Occipital lobe (tissue), 2 donors: ENCODE measurements around the gene ABHD10. TPM values are rescaled to one million over a fixed set of nuclear protein-coding genes. Genes with fewer than 3 reads are reported as not detected.
"Not testable (repeated sequence)": the region's sequence is repeated elsewhere in the genome, so short reads cannot be mapped to it uniquely, and the experiment has no call there.

ENCODE experiments used
- DNase-seq: peaks from one replicate; lab custom pipeline; 2025; lab: John Stamatoyannopoulos, UW
- total RNA-seq: library from RNA; depleted of rRNA; stranded (reverse); fragments of >200 nt; gene quantifications from one replicate; pipeline ENCODE4 v1.2.3, GENCODE V29; 2014

The ABHD10 gene
- total RNA-seq, 1 donor from 2014 or later: 89.5 TPM

GRCh38 chr3:112032098-112032731 is 53.4 kb downstream of the ABHD10 start:
- DNase-seq: no peak

- DNase-seq: no peak
Observed at GRCh38 chr3:112034436-112034835, 55.6 kb downstream of the ABHD10 start, which contains the start of gene TMPRSS7. Gene TMPRSS7 (plus strand): TSS chr3:112034736. CDS start chr3:112034846, 110 bp downstream.

- DNase-seq: no peak
Observed at GRCh38 chr3:112035241-112035640, 56.4 kb downstream of the ABHD10 start.

- not testable (repeated sequence) for DNase-seq
Observed at GRCh38 chr3:112037194-112037593, 58.4 kb downstream of the ABHD10 start.

GRCh38 chr3:112038863-112039262 is 60.0 kb downstream of the ABHD10 start:
- DNase-seq: no peak

- DNase-seq: no peak
Observed at GRCh38 chr3:112041321-112041720, 62.5 kb downstream of the ABHD10 start.

GRCh38 chr3:112042842-112043280 is 64.0 kb downstream of the ABHD10 start:
- no peak for DNase-seq

Other genes starting within 250 kb of the ABHD10 start
- gene PHLDB2, start 119.8 kb upstream of the ABHD10 start, total RNA-seq: 13.6 TPM
- gene TAGLN3, start 19.9 kb downstream of the ABHD10 start, total RNA-seq: 151 TPM
- gene TMPRSS7, start 55.7 kb downstream of the ABHD10 start, total RNA-seq: 0.47 TPM
- 0.31 TPM for gene C3orf52, start 107.4 kb downstream of the ABHD10 start, total RNA-seq
- not detected for gene GCSAM, start 154.2 kb downstream of the ABHD10 start, total RNA-seq